ENCODE measurements around the gene LRCOL1.

Gene LRCOL1

GRCh38 chr12:132562489-132563021 is 47.8 kb downstream of the LRCOL1 start:
- no peak for DNase-seq (ENCODE audit: low spot score)

GRCh38 chr12:132561427-132562156 is 48.8 kb downstream of the LRCOL1 start:
- peak; percentile 26 for DNase-seq (ENCODE audit: low spot score)

- DNase-seq (ENCODE audit: low spot score) = peak; percentile 72
Measured at GRCh38 chr12:132560614-132561426, 49.6 kb downstream of the LRCOL1 start.

- DNase-seq (ENCODE audit: low spot score) = peak; percentile 41
Measured at GRCh38 chr12:132560364-132560613, 50.1 kb downstream of the LRCOL1 start.

GRCh38 chr12:132559652-132560363 is 50.6 kb downstream of the LRCOL1 start:
- DNase-seq (ENCODE audit: low spot score) = peak; percentile 73

- peak; percentile 85 for DNase-seq (ENCODE audit: low spot score)
Measured at GRCh38 chr12:132558861-132559623, 51.3 kb downstream of the LRCOL1 start.

- DNase-seq (ENCODE audit: low spot score) = no peak
Measured at GRCh38 chr12:132558042-132558856, 52.1 kb downstream of the LRCOL1 start.

- DNase-seq (ENCODE audit: low spot score) = no peak
Measured at GRCh38 chr12:132557291-132558015, 52.9 kb downstream of the LRCOL1 start.

- DNase-seq (ENCODE audit: low spot score) = no peak
Measured at GRCh38 chr12:132556801-132557200, 53.6 kb downstream of the LRCOL1 start.

- no peak for DNase-seq (ENCODE audit: low spot score)
Measured at GRCh38 chr12:132556216-132556615, 54.2 kb downstream of the LRCOL1 start.

GRCh38 chr12:132555686-132556085 is 54.7 kb downstream of the LRCOL1 start:
- no peak for DNase-seq (ENCODE audit: low spot score)

GRCh38 chr12:132554845-132555630 is 55.3 kb downstream of the LRCOL1 start:
- DNase-seq (ENCODE audit: low spot score) = no peak

Data from kidney tubule cell (primary cell).